Activated naive CD4-positive, alpha-beta T cell treated with anti-CD3 and anti-CD28 coated beads, Interleukin-2, amount 50 U/mL, for 16 hours (primary cell): ENCODE results near the gene ENTREP3.

Experiments used
- DNase-seq: peaks from one replicate; pipeline ENCODE4 v3.0.0-alpha.2; 2020

Gene ENTREP3

DNA sequence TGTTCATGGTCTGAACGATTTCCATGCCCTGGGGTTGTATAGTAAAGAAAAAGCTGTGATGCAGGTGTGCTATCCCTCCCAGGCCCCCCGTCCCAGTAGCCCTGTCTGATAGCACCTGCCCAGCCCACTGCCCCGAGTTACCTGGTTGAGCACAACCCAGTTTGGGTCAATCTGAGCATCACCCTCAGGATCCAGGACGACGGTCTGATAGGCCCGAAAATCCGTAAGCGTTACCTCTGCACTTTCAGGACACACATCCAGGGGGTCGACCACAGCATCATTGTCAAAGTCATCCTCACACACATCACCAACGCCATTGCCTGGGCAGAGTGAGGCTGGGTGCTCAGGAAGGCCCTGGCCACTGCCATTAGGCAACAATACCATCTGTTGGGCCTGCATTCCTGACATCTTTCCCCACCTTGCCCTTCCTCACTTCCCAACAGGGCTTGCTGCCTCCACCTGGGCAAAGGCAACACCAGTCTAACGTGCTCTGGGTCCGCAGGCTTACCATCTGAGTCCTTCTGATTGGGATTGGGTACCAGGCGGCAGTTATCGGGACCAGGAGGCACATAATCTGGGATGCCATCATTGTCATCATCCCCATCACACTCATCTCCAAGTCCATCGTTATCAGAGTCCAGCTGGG, 57.3 kb downstream of the ENTREP3 start:
- DNase-seq, result no peak
